ENCODE results near the gene NPAS3. TPM values are rescaled to one million over a fixed set of nuclear protein-coding genes. Genes with fewer than 3 reads are reported as not detected.

Gene NPAS3
- total and polyA plus RNA-seq, 11 donors: 0.15 to 3.4 (median 0.92) TPM

DNA sequence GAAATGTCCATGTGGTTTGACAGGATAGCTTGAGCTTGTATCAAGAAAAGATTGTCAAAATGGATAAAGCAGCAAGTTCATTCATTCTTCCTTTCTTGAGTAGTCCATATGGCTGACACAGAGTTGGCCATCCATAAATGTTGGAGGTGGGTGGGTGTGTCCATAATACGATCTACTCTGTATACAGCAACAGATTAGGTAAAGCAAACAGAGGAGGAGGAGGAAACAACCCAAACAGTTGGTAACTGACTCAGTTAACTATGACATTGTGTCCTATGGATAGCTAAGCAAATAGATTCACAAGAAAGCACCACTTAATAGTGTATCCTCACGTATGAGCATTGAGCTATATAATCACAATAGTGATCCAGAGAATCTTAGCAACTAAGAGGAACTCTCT lies 868.2 kb downstream of the NPAS3 start:
- no peak for DNase-seq
- no peaks in the 10 kb centered on the region for H3K36me3 ChIP-seq
- WGBS, 4 donors: 84 to 98% (median 90%) methylated on average over 2 of the region's 2 CpGs
- no peak for ATAC-seq
- no peak overlapping the region for H3K4me3 ChIP-seq
- no peak for TF ChIP-seq POLR2A (IDR thresholded peaks at IDR 0.05)
- H3K27ac ChIP-seq: no peak overlapping the region
- H3K9me3 ChIP-seq: no peaks in the 10 kb centered on the region
- no peaks in the 10 kb centered on the region for H3K4me1 ChIP-seq
- peaks cover 0 to 6% (median 0%) of the 10 kb centered on the region in 9 donors for H3K27me3 ChIP-seq
- intact Hi-C loops (cut with DNase I): no loop called here

DNA sequence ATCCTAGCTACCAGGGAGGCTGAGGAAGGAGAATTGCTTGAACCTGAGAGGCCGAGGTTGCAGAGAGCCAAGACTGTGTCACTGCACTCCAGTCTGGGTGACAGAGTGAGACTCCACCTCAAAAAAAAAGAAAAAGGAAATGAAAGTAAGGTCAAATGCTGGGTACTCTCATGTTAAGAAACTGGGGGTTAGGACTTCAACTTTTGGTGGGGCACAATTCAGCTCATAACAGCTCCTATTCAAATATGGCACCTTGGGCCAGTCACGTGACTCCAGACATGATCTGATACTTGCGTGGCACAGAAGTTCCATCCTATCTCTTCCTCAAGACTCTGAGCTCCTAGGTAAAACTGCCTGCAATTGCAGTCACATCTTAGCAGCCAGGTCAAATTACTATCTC lies 869.5 kb downstream of the NPAS3 start:
- ATAC-seq (no peak), DNase-seq (no peak)
- TF ChIP-seq POLR2A (IDR thresholded peaks at IDR 0.05) (no peak), CTCF (IDR thresholded peaks at IDR 0.05) (no peak)
- intact Hi-C loops (cut with DNase I): no loop called here
- Histone ChIP-seq H3K27ac (no peak overlapping the region), H3K9me3 (no peaks in the 10 kb centered on the region), H3K36me3 (no peaks in the 10 kb centered on the region), H3K4me3 (no peak overlapping the region), H3K27me3 (no peaks in the 10 kb centered on the region), H3K4me1 (no peaks in the 10 kb centered on the region)
- 64 to 80% (median 72%) methylated on average over 3 of the region's 3 CpGs for WGBS, 4 donors

- DNase-seq: no peak
- TF ChIP-seq CTCF (IDR thresholded peaks at IDR 0.05) (no peak), POLR2A (IDR thresholded peaks at IDR 0.05) (no peak)
- Histone ChIP-seq H3K4me1 (no peaks in the 10 kb centered on the region), H3K27ac (no peak overlapping the region), H3K9me3 (no peaks in the 10 kb centered on the region), H3K36me3 (no peaks in the 10 kb centered on the region), H3K4me3 (no peak overlapping the region), H3K27me3 (peaks cover 0 to under 1% (median 0%) of the 10 kb centered on the region in 9 donors)
- 91 to 96% (median 95%) methylated on average over 2 of the region's 2 CpGs for WGBS, 4 donors
- intact Hi-C loops (cut with DNase I): no loop called here
- ATAC-seq: no peak
Observed at GRCh38 chr14:33809396-33809981, 870.8 kb downstream of the NPAS3 start.

- whole genome bisulfite sequencing, 4 donors: 77 to 88% (median 87%) methylated on average over 6 of the region's 6 CpGs
- H3K27me3 ChIP-seq: peaks cover 0 to 4% (median 0%) of the 10 kb centered on the region in 9 donors
- DNase-seq: no peak
- no peaks in the 10 kb centered on the region for H3K9me3 ChIP-seq
- no peaks in the 10 kb centered on the region for H3K36me3 ChIP-seq
- TF ChIP-seq POLR2A (IDR thresholded peaks at IDR 0.05): no peak
- TF ChIP-seq CTCF (IDR thresholded peaks at IDR 0.05): no peak
- no peak for ATAC-seq
- no peak overlapping the region for H3K27ac ChIP-seq
- H3K4me3 ChIP-seq: no peak overlapping the region
- H3K4me1 ChIP-seq: no peaks in the 10 kb centered on the region
- intact Hi-C loops (cut with DNase I): no loop called here
Observed at GRCh38 chr14:33810308-33810707, 871.6 kb downstream of the NPAS3 start.

GRCh38 chr14:33811721-33812120 lies 873.0 kb downstream of the NPAS3 start:
- 85 to 93% (median 92%) methylated on average over 2 of the region's 2 CpGs for WGBS, 4 donors
- intact Hi-C loops (cut with DNase I): no loop called here
- Histone ChIP-seq H3K36me3 (no peaks in the 10 kb centered on the region), H3K4me1 (no peaks in the 10 kb centered on the region), H3K27me3 (peaks cover 0 to 13% (median 0%) of the 10 kb centered on the region in 9 donors), H3K4me3 (no peak overlapping the region), H3K9me3 (no peaks in the 10 kb centered on the region), H3K27ac (no peak overlapping the region)
- DNase-seq (no peak), ATAC-seq (no peak)
- TF ChIP-seq CTCF (IDR thresholded peaks at IDR 0.05) (no peak), POLR2A (IDR thresholded peaks at IDR 0.05) (no peak)
